K562 (cell line): ENCODE results near the gene BICD1. TPM values are rescaled to one million over a fixed set of nuclear protein-coding genes. Genes with fewer than 3 reads are reported as not detected.

Experiments used
- ATAC-seq: fragments of 200-7000 bp; cut with Tn5 transposase; 3 replicates; pipeline ENCODE4 v1.9.1; 2020; ENCODE audit warnings: moderate library complexity
- BruUV-seq: library from RNA; stranded (reverse); fragments of 400-500 nt; replicated peaks from 2 replicates; lab custom pipeline; 2021; lab: Mats Ljungman, UMichigan
- CTCF ChIA-PET: fragments of 300-600 bp; formaldehyde crosslinking; extraction: SDS; loops from one replicate; lab custom pipeline; 2021; ENCODE audit warnings: low intra/inter-chr PET ratio; lab: Yijun Ruan, JAX
- POLR2A ChIA-PET: fragments of 300-600, 350-650 bp; sonication (Branson Sonifier 250); formaldehyde crosslinking; extraction: SDS; loops from one replicate; lab custom pipeline; 2021; ENCODE audit warnings: antibody characterized with exemption, inconsistent platforms; lab: Yijun Ruan, JAX
- DNase-seq, 4 experiments: peaks; one replicate each; pipeline versions ENCODE4 v3.0.0 to v3.0.0-alpha.2; 2011 to 2018; ENCODE audit warnings: low spot score in 3 of 4, mixed read lengths in 3 of 4; ENCODE audit errors: extremely low read depth in 1 of 4
- FAIRE-seq: peaks from 2 replicates; lab custom pipeline; 2011; peaks lifted over from hg19 to GRCh38; lab: Jason Lieb, UNC
- H2AFZ ChIP-seq: 2 replicates; pipeline ENCODE4 v1.6.0; 2011; ENCODE audit warnings: low read depth, low read length, control low read depth, inconsistent platforms
- H3K27ac ChIP-seq: fragments of 200-600 bp; 3 replicates; pipeline ENCODE4 v1.8.0; 2011; ENCODE audit warnings: low read depth, mild to moderate bottlenecking, control low read depth, inconsistent platforms, low read length, moderate library complexity, mixed read lengths; ENCODE audit errors: extremely low read depth
- H3K27me3 ChIP-seq, 2 experiments: fragments of 300-600 bp in 1 of 2; 2 replicates in 1 of 2; 3 replicates in 1 of 2; pipeline versions ENCODE4 v1.6.0 to v1.8.0; 2011; ENCODE audit warnings: inconsistent platforms in 2 of 2, low read length in 2 of 2, mild to moderate bottlenecking in 1 of 2, mixed read lengths in 1 of 2, moderate library complexity in 1 of 2; ENCODE audit not compliant: control insufficient read depth in 2 of 2, insufficient read depth in 2 of 2
- H3K36me3 ChIP-seq: fragments of 300-600 bp; 3 replicates; pipeline ENCODE4 v1.8.0; 2011; ENCODE audit warnings: mild to moderate bottlenecking, low read length, inconsistent platforms; ENCODE audit not compliant: control insufficient read depth, insufficient read depth
- H3K4me1 ChIP-seq, 2 experiments: fragments of 200-600 bp in 1 of 2; replicated peaks in 1 of 2; 2 replicates in 1 of 2; 3 replicates in 1 of 2; pipeline versions ENCODE4 v1.5.1 to v1.8.0; 2011; ENCODE audit warnings: inconsistent platforms in 2 of 2, low read length in 2 of 2, mild to moderate bottlenecking in 1 of 2, mixed read lengths in 1 of 2, moderate library complexity in 1 of 2; ENCODE audit not compliant: control insufficient read depth in 2 of 2, insufficient read depth in 2 of 2
- H3K4me2 ChIP-seq: 2 replicates; pipeline ENCODE4 v1.6.1; 2011; ENCODE audit warnings: low read length, control low read depth, inconsistent platforms, mixed read lengths; ENCODE audit not compliant: insufficient read depth
- H3K4me3 ChIP-seq: fragments of 200-600 bp; sonication (generic), shearing (Covaris generic); 2 replicates; pipeline ENCODE4 v1.5.1; 2016; ENCODE audit warnings: control low read depth, inconsistent platforms
- H3K79me2 ChIP-seq: fragments of 200-600 bp; 3 replicates; pipeline ENCODE4 v1.8.0; 2011; ENCODE audit warnings: low read length, inconsistent platforms; ENCODE audit not compliant: control insufficient read depth, insufficient read depth
- H3K9ac ChIP-seq, 2 experiments: 2 replicates each; pipeline versions ENCODE4 v1.6.0 to v1.6.1; 2011; ENCODE audit warnings: low read depth in 2 of 2, low read length in 2 of 2, control low read depth in 1 of 2, inconsistent platforms in 1 of 2, mild to moderate bottlenecking in 1 of 2, mixed read lengths in 1 of 2; ENCODE audit not compliant: insufficient read depth in 1 of 2
- H3K9me1 ChIP-seq: one replicate; pipeline ENCODE4 v1.6.0; 2011; ENCODE audit warnings: inconsistent platforms, mild to moderate bottlenecking, low read length, moderate library complexity; ENCODE audit not compliant: control insufficient read depth, insufficient read depth
- H3K9me3 ChIP-seq: replicated peaks from 2 replicates; pipeline ENCODE4 v1.5.1; 2011; ENCODE audit warnings: low read depth, low read length, inconsistent platforms; ENCODE audit not compliant: control insufficient read depth, insufficient read depth
- H4K20me1 ChIP-seq: replicated peaks from 2 replicates; pipeline ENCODE4 v1.6.1; 2011; ENCODE audit warnings: low read length, inconsistent platforms, mixed read lengths; ENCODE audit not compliant: control insufficient read depth, insufficient read depth
- ARHGAP35 ChIP-seq: fragments of 450-650 bp; IDR thresholded peaks from 2 replicates; pipeline ENCODE4 v1.6.1; 2018; ENCODE audit not compliant: partially characterized antibody
- C11orf30 ChIP-seq: fragments of 450-650 bp; IDR thresholded peaks from 2 replicates; pipeline ENCODE4 v1.6.1; 2016; ENCODE audit warnings: low read depth, mild to moderate bottlenecking
- CBX2 ChIP-seq: fragments of 200-600 bp; sonication (generic); IDR thresholded peaks from one replicate; pipeline ENCODE4 v1.6.1; 2012; ENCODE audit warnings: mild to moderate bottlenecking, low read length, inconsistent platforms; ENCODE audit not compliant: insufficient read depth, poor library complexity, severe bottlenecking
- EP300 ChIP-seq: IDR thresholded peaks from 2 replicates; pipeline ENCODE4 v1.6.1; 2012; ENCODE audit warnings: low read length, improper control_type of control experiment
- MAFF ChIP-seq: IDR thresholded peaks from 2 replicates; pipeline ENCODE4 v1.6.1; 2012; ENCODE audit warnings: low read length, improper control_type of control experiment
- MAFG ChIP-seq: fragments of 450-650 bp; conservative IDR thresholded peaks from 2 replicates; pipeline ENCODE4 v1.6.1; 2016; ENCODE audit warnings: missing genetic modification characterization, missing compliant biosample characterization
- NFYB ChIP-seq: IDR thresholded peaks from 2 replicates; pipeline ENCODE4 v1.6.1; 2011; ENCODE audit warnings: mild to moderate bottlenecking, moderate library complexity; ENCODE audit not compliant: insufficient read length; ENCODE audit errors: extremely low read depth
- NR4A1 ChIP-seq, 2 experiments: fragments of 250-450 bp in 1 of 2; fragments of 450-650 bp in 1 of 2; sonication (Bioruptor Pico) in 1 of 2; IDR thresholded peaks; 2 replicates each; pipeline versions ENCODE4 v1.4.0 to v1.6.1; 2016 to 2020; ENCODE audit warnings: mild to moderate bottlenecking in 2 of 2, missing compliant biosample characterization in 1 of 2, missing genetic modification characterization in 1 of 2, moderate library complexity in 1 of 2
- SMAD3 ChIP-seq: fragments of 450-650 bp; formaldehyde crosslinking; conservative IDR thresholded peaks from 2 replicates; pipeline ENCODE4 v1.4.0; 2020; ENCODE audit warnings: mild to moderate bottlenecking
- SRF ChIP-seq, 2 experiments: fragments of 250-450, 450-650 bp in 1 of 2; sonication (Bioruptor Pico) in 1 of 2; sonication (generic) in 1 of 2; formaldehyde crosslinking; IDR thresholded peaks; 2 replicates each; pipeline versions ENCODE4 v1.5.0 to v1.5.1; 2020 to 2022; ENCODE audit warnings: mild to moderate bottlenecking in 1 of 2, missing genetic modification reagents in 1 of 2
- XRCC4 ChIP-seq: IDR thresholded peaks from one replicate; pipeline ENCODE4 v1.6.1; 2011; ENCODE audit not compliant: insufficient read depth, insufficient read length; ENCODE audit errors: extremely low read depth
- ZNF143 ChIP-seq: sonication (generic); formaldehyde crosslinking; IDR thresholded peaks from 2 replicates; pipeline ENCODE4 v1.9.0; 2022; ENCODE audit warnings: mild to moderate bottlenecking, missing genetic modification reagents
- ZNF316 ChIP-seq: fragments of 450-650 bp; IDR thresholded peaks from 2 replicates; pipeline ENCODE4 v1.6.1; 2016
- ZNF41 ChIP-seq: fragments of 250-450 bp; sonication (Bioruptor Pico); conservative IDR thresholded peaks from 2 replicates; pipeline ENCODE4 v1.4.0; 2020; ENCODE audit warnings: mild to moderate bottlenecking
- WGBS: fragments of 100-300 bp; shearing (Covaris generic); methylation state at CpG from one replicate; pipeline ENCODE4 v1.1.6; 2016; ENCODE audit warnings: low coverage, mixed read lengths; ENCODE audit not compliant: insufficient coverage; ENCODE audit errors: missing lambda C conversion rate; 5-methylcytosine and 5-hydroxymethylcytosine counted together
- in situ Hi-C: fragments of 300-500 bp; cut with MboI; formaldehyde crosslinking; loops from 4 replicates; pipeline ENCODE4 v1.15.0; 2018; ENCODE audit warnings: inconsistent platforms, mixed read lengths
- intact Hi-C: fragments of 100-400 bp; cut with micrococcal nuclease; formaldehyde crosslinking; loops from 2 replicates; pipeline ENCODE4 v1.14.2; 2022
- polyA plus RNA-seq, 8 experiments: library from polyadenylated mRNA; depleted of rRNA in 4 of 8; stranded (reverse) in 5 of 8; unstranded in 3 of 8; fragments of >200 nt; fragmentation: Nextera tagmentation in 2 of 8; fragmentation: Illumina TruSeq in 1 of 8; extraction: Ambion mirVana in 2 of 8; extraction: Trizol in 1 of 8; gene quantifications; 2 replicates each; pipeline versions ENCODE4 v1.2.1 to v1.2.3, GENCODE V29; 2011 to 2014; ENCODE audit warnings: inconsistent platforms in 1 of 8, missing spikeins in 1 of 8
- total RNA-seq, 7 experiments: library from RNA; depleted of rRNA in 6 of 7; stranded (reverse); fragments of >200 nt in 6 of 7; fragmentation: Illumina TruSeq in 2 of 7; extraction: Trizol in 2 of 7; gene quantifications; 2 replicates each; pipeline versions ENCODE4 v1.2.1 to v1.2.3, GENCODE V29; 2011 to 2021; ENCODE audit warnings: low replicate concordance in 1 of 7
- TF ChIP-seq, protein P1 (sequence below): sonication (generic); formaldehyde crosslinking; IDR thresholded peaks from 2 replicates; pipeline ENCODE4 v1.8.1; 2022; ENCODE audit warnings: missing genetic modification reagents
- TF ChIP-seq, protein P2 (sequence below): fragments of 250-450 bp; sonication (Bioruptor Pico); IDR thresholded peaks from 2 replicates; pipeline ENCODE4 v1.5.0; 2022; ENCODE audit warnings: mild to moderate bottlenecking
- TF ChIP-seq, protein P3 (sequence below): fragments of 250-450 bp; sonication (Bioruptor Pico); IDR thresholded peaks from 2 replicates; pipeline ENCODE4 v1.4.0; 2020; ENCODE audit warnings: mild to moderate bottlenecking, moderate library complexity, borderline replicate concordance

Gene BICD1
- total and polyA plus RNA-seq, 9 of the 15 experiments (the other 6 are each of a cell fraction or from before 2014, with no cell fraction given), result 3.5 to 21.1 (median 12.5) TPM

DNA sequence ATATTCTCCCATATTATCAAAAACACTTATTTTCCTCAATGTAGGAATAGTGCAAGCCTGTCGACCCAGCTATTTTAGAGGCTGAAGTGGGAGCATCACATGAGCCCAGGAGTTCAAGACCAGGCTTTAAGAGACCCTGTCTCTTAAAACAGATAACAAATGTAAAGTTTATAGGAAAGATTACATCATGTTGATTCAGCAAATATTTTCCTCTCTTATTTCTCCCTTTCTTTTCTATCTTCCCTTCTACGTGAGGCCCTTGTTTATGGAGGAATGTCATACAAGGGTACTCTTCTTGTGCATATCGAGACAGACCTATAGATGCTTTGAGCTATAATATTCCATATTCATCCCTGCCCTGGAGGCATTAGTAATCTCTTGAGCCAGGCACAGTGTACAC is 256.2 kb downstream of the BICD1 start:
- Histone ChIP-seq H3K4me3 (no peak overlapping the region), H3K4me2 (no peak overlapping the region), H3K9ac (no peak overlapping the region), H3K9me1 (no peaks in the 10 kb centered on the region), H2AFZ (no peak overlapping the region), H3K27me3 (no peaks in the 10 kb centered on the region), H3K9me3 (no peaks in the 10 kb centered on the region), H3K27ac (no peak overlapping the region), H3K36me3 (no peaks in the 10 kb centered on the region), H4K20me1 (no peaks in the 10 kb centered on the region)
- intact Hi-C loops, result no loop called here
- FAIRE-seq (no peak), ATAC-seq (no peak)
- 9% methylated on average over 3 of the region's 3 CpGs for WGBS
- POLR2A ChIA-PET, result no interaction called here
- TF ChIP-seq ARHGAP35, result no peak
- TF ChIP-seq ZNF143, result no peak
- TF ChIP-seq NR4A1 (CRISPR knock-in tag; IDR thresholded peaks at IDR 0.05), result no peak
- no peak for TF ChIP-seq NR4A1 (tag; IDR thresholded peaks at IDR 0.05)
- peak; percentile 66 for TF ChIP-seq C11orf30
- no peak for TF ChIP-seq CBX2
- no peak for TF ChIP-seq EP300
- TF ChIP-seq MAFF, result peak; percentile 4; the same call in 1 of the 2 replicates
- TF ChIP-seq ZNF41 (CRISPR knock-in tag), result no peak
- TF ChIP-seq ZNF316, result peak; percentile 74
- TF ChIP-seq MAFG (tag), result 0 out of 2 replicates have a peak, but pooled peaks have one; percentile 48
- TF ChIP-seq SRF (CRISPR knock-in tag; IDR thresholded peaks at IDR 0.05), result no peak
- no peak for TF ChIP-seq NFYB
- TF ChIP-seq, protein P1, sequence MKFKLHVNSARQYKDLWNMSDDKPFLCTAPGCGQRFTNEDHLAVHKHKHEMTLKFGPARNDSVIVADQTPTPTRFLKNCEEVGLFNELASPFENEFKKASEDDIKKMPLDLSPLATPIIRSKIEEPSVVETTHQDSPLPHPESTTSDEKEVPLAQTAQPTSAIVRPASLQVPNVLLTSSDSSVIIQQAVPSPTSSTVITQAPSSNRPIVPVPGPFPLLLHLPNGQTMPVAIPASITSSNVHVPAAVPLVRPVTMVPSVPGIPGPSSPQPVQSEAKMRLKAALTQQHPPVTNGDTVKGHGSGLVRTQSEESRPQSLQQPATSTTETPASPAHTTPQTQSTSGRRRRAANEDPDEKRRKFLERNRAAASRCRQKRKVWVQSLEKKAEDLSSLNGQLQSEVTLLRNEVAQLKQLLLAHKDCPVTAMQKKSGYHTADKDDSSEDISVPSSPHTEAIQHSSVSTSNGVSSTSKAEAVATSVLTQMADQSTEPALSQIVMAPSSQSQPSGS (CRISPR knock-in tag), result no peak
- TF ChIP-seq SMAD3 (CRISPR knock-in tag), result no peak
- no peak for TF ChIP-seq XRCC4
- TF ChIP-seq, protein P2, sequence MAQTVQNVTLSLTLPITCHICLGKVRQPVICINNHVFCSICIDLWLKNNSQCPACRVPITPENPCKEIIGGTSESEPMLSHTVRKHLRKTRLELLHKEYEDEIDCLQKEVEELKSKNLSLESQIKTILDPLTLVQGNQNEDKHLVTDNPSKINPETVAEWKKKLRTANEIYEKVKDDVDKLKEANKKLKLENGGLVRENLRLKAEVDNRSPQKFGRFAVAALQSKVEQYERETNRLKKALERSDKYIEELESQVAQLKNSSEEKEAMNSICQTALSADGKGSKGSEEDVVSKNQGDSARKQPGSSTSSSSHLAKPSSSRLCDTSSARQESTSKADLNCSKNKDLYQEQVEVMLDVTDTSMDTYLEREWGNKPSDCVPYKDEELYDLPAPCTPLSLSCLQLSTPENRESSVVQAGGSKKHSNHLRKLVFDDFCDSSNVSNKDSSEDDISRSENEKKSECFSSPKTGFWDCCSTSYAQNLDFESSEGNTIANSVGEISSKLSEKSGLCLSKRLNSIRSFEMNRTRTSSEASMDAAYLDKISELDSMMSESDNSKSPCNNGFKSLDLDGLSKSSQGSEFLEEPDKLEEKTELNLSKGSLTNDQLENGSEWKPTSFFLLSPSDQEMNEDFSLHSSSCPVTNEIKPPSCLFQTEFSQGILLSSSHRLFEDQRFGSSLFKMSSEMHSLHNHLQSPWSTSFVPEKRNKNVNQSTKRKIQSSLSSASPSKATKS (CRISPR knock-in tag), result no peak
- TF ChIP-seq, protein P3, sequence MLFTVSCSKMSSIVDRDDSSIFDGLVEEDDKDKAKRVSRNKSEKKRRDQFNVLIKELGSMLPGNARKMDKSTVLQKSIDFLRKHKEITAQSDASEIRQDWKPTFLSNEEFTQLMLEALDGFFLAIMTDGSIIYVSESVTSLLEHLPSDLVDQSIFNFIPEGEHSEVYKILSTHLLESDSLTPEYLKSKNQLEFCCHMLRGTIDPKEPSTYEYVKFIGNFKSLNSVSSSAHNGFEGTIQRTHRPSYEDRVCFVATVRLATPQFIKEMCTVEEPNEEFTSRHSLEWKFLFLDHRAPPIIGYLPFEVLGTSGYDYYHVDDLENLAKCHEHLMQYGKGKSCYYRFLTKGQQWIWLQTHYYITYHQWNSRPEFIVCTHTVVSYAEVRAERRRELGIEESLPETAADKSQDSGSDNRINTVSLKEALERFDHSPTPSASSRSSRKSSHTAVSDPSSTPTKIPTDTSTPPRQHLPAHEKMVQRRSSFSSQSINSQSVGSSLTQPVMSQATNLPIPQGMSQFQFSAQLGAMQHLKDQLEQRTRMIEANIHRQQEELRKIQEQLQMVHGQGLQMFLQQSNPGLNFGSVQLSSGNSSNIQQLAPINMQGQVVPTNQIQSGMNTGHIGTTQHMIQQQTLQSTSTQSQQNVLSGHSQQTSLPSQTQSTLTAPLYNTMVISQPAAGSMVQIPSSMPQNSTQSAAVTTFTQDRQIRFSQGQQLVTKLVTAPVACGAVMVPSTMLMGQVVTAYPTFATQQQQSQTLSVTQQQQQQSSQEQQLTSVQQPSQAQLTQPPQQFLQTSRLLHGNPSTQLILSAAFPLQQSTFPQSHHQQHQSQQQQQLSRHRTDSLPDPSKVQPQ (CRISPR knock-in tag), result no peak
- TF ChIP-seq, all 486 proteins: peak for 4
- CTCF ChIA-PET, result no interaction called here
- in situ Hi-C loops, result loop anchor here (10.0 kb wide), 1 partner anchor 292 kb away; no protein-coding TSS in a partner anchor
- BruUV-seq, result no TSS peak
- no peaks in the 10 kb centered on the region for H3K4me1 ChIP-seq
- DNase-seq, result no peak
- no peaks in the 10 kb centered on the region for H3K79me2 ChIP-seq
